GM12864 (cell line): ENCODE results near the gene MPI.
A peak's percentile ranks its signal among the peaks of the same experiment; 100 is the strongest.

Experiments
- DNase-seq: peaks from one replicate; pipeline ENCODE4 v3.0.0-alpha.2; 2011; ENCODE audit warnings: low read depth
- H3K4me3 ChIP-seq: 2 replicates; pipeline ENCODE4 v1.5.1; 2011; ENCODE audit warnings: mild to moderate bottlenecking, low read depth, low read length, control low read depth
- TF ChIP-seq, protein P1 (sequence below): IDR thresholded peaks from 2 replicates; pipeline ENCODE4 v1.5.1; 2011; ENCODE audit warnings: low read depth, mild to moderate bottlenecking, moderate library complexity, low read length, control low read depth, inconsistent platforms; ENCODE audit errors: missing control alignments

Gene MPI

GRCh38 chr15:74869726-74870407, 20.0 kb upstream of the MPI start:
- H3K4me3 ChIP-seq: peak overlapping the region; percentile 43
- peak; percentile 96 for DNase-seq
- TF ChIP-seq, protein P1, sequence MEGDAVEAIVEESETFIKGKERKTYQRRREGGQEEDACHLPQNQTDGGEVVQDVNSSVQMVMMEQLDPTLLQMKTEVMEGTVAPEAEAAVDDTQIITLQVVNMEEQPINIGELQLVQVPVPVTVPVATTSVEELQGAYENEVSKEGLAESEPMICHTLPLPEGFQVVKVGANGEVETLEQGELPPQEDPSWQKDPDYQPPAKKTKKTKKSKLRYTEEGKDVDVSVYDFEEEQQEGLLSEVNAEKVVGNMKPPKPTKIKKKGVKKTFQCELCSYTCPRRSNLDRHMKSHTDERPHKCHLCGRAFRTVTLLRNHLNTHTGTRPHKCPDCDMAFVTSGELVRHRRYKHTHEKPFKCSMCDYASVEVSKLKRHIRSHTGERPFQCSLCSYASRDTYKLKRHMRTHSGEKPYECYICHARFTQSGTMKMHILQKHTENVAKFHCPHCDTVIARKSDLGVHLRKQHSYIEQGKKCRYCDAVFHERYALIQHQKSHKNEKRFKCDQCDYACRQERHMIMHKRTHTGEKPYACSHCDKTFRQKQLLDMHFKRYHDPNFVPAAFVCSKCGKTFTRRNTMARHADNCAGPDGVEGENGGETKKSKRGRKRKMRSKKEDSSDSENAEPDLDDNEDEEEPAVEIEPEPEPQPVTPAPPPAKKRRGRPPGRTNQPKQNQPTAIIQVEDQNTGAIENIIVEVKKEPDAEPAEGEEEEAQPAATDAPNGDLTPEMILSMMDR: no peak

DNA sequence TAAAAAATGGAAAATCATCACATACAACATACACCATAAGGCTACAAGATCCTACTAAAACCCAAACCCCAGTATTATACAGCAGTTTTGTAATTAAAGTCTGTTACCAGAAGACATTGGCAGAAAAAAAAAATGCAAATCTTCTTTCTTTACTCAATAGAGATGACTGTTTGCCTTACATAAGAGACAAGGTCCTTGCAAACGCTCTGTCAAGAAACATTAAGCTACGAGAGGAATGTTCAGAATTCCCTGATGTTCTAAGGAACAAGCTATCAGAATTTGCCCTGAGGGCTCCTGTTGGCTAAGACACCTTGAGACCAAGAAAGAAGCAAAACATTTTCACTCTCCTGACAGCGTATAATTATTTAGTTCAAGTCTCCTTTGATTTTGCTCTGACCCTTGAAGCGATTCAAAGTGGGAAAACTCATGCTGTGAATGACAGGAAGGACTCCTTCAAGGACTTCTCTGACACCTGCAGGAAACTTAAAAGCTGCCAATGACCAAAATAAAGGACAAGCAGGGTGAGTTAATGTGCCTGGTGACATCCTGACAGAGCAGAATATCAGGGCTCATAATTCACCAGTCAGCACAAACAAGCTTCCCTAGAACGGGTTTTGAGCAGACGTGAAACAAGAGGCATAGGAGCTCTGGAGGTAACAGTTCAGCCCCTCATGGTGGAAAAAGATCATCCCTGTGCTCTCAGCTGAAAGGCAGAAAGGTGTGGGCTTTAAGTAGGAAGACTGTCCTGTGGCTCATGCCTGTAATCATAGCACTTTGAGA, 19.2 kb upstream of the MPI start:
- TF ChIP-seq, protein P1: no peak
- H3K4me3 ChIP-seq: peak overlapping the region; percentile 93
- DNase-seq: no peak

DNA sequence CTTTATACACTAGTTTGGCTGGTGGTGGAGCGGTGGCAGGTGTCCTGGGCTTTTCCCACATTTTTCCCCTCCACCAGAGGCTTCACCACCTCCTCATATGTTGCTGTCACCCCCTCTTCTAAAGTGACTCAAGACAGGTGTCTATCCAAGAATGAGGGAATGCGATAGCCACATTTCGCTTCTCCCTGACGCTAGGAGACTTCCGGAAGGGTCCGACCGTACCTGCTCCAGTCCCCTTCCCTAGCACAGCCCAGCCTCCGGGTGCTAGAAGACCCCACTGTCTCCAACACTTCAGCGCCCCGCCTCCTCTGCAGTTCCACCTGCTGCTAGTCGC, 17.2 kb upstream of the MPI start:
- TF ChIP-seq, protein P1: no peak
- peak overlapping the region; percentile 93 for H3K4me3 ChIP-seq
- no peak for DNase-seq

DNA sequence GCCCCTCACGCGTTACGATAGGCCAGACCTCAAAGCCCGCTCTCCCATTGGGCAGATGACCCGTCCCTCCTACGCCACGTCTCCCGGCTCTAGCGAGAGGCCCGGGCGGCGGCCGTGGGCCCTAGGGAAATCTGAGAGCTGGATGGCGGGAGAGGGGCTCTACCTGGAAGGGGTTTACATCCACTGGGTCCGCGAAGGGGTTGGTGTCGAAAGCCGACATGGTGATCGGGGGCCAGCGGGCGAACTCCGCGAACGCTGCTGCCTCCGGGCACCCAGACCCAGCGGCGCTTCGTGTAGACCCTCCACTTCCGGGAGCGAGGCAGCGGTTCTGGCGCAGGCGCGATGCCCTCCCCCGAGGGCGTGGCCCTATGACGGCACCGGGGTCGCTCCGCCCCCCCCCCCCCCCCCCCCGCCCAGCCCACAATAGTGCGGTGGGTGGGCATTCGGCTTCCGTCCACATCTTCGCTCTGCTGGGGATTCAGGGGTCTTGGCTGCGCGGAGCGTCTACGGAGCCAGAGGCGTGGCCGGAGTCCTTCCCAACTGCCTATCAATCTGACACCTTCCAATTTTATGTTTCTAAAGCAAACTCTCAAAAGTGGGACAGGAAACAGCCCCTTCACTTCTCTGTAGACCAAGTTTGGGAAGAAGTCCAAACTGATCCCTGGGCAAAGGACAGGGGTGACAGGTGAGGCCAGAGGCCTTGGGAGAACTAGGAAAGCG, 16.6 kb upstream of the MPI start, which contains the start of gene SCAMP2:
SCAMP2 (minus strand) TSS at position 330 of the 720 bp plus-strand sequence; CDS start at position 220, 110 bp downstream.
- peak; percentile 88 for DNase-seq
- TF ChIP-seq, protein P1: no peak
- peak within 1 kb of the TSS; percentile 93 for H3K4me3 ChIP-seq

GRCh38 chr15:74873756-74874424, 16.0 kb upstream of the MPI start:
- DNase-seq: no peak
- TF ChIP-seq, protein P1: no peak
- peak overlapping the region; percentile 93 for H3K4me3 ChIP-seq

GRCh38 chr15:74878273-74878672, 11.6 kb upstream of the MPI start:
- DNase-seq: no peak
- no peak overlapping the region for H3K4me3 ChIP-seq
- TF ChIP-seq, protein P1: no peak
